HCT116 (cell line): ENCODE results near the gene TNFRSF14. TPM values are rescaled to one million over a fixed set of nuclear protein-coding genes. Genes with fewer than 3 reads are reported as not detected.

Source experiments
- ATAC-seq: fragments of 200-7000 bp; cut with Tn5 transposase; 2 replicates; pipeline ENCODE4 v1.9.1; 2020; ENCODE audit warnings: mild to moderate bottlenecking, moderate library complexity
- BruUV-seq: library from RNA; stranded (reverse); fragments of 400-500 nt; replicated peaks from 2 replicates; lab custom pipeline; 2021; lab: Mats Ljungman, UMichigan
- CTCF ChIA-PET: fragments of 300-600 bp; sonication (Branson Sonifier 250); formaldehyde crosslinking; loops from one replicate; lab custom pipeline; 2021; ENCODE audit warnings: antibody characterized with exemption; lab: Charles Lee
- POLR2A ChIA-PET: fragments of 300-600, 350-600 bp; sonication (Branson Sonifier 250); formaldehyde crosslinking; loops from one replicate; lab custom pipeline; 2021; ENCODE audit warnings: antibody characterized with exemption; lab: Charles Lee
- RAD21 ChIA-PET, 2 experiments: fragments of 300-600 bp; sonication (Branson Sonifier 250); formaldehyde crosslinking; loops; one replicate each; lab custom pipeline; 2023; ENCODE audit warnings: low total read pairs in 2 of 2; ENCODE audit not compliant: uncharacterized antibody in 2 of 2, unreplicated experiment in 2 of 2, low non-redundant PET in 1 of 2; lab: Charles Lee
- DNase-seq: peaks from one replicate; pipeline ENCODE4 v3.0.0-alpha.2; 2010; ENCODE audit warnings: low read depth, low spot score
- H2AFZ ChIP-seq: fragments of 200-600 bp; shearing (Covaris generic), sonication (generic); 2 replicates; pipeline ENCODE4 v1.6.1; 2017; ENCODE audit warnings: low read depth, mixed run types, mixed read lengths, antibody characterized with exemption, low read length; ENCODE audit not compliant: poor library complexity, severe bottlenecking
- H3K27ac ChIP-seq: 2 replicates; pipeline ENCODE4 v1.5.1; 2012; ENCODE audit warnings: low read depth, low read length
- H3K27me3 ChIP-seq: fragments of 200-600 bp; sonication (generic); 2 replicates; pipeline ENCODE4 v1.6.1; 2016; ENCODE audit warnings: mixed run types, low read length, mixed read lengths; ENCODE audit not compliant: insufficient read depth
- H3K36me3 ChIP-seq, 2 experiments: fragments of 200-500 bp in 1 of 2; fragments of 200-600 bp in 1 of 2; sonication (Bioruptor generic) in 1 of 2; sonication (generic) in 1 of 2; 2 replicates each; pipeline versions ENCODE4 v1.5.1 to v1.6.1; 2014 to 2016; ENCODE audit warnings: low read length in 2 of 2, inconsistent platforms in 1 of 2, mixed read lengths in 1 of 2, mixed run types in 1 of 2; ENCODE audit not compliant: insufficient read depth in 2 of 2, control insufficient read depth in 1 of 2
- H3K4me1 ChIP-seq, 2 experiments: fragments of 200-600 bp in 1 of 2; sonication (generic) in 1 of 2; 2 replicates each; pipeline versions ENCODE4 v1.5.1 to v1.6.1; 2012 to 2017; ENCODE audit warnings: low read length in 2 of 2, inconsistent platforms in 1 of 2, mild to moderate bottlenecking in 1 of 2, mixed read lengths in 1 of 2, mixed run types in 1 of 2, moderate library complexity in 1 of 2; ENCODE audit not compliant: insufficient read depth in 2 of 2, control insufficient read depth in 1 of 2
- H3K4me2 ChIP-seq: fragments of 200-600 bp; sonication (generic); 2 replicates; pipeline ENCODE4 v1.6.1; 2017; ENCODE audit warnings: mixed run types, low read length, mixed read lengths
- H3K4me3 ChIP-seq, 2 experiments: fragments of 200-600 bp in 1 of 2; sonication (generic) in 1 of 2; replicated peaks in 1 of 2; 2 replicates each; pipeline ENCODE4 v1.5.1; 2011 to 2016; ENCODE audit warnings: low read length in 2 of 2, control low read depth in 1 of 2, low read depth in 1 of 2, mild to moderate bottlenecking in 1 of 2, mixed read lengths in 1 of 2, mixed run types in 1 of 2
- H3K79me2 ChIP-seq: fragments of 200-600 bp; sonication (generic); 2 replicates; pipeline ENCODE4 v1.6.1; 2017; ENCODE audit warnings: mild to moderate bottlenecking, mixed run types, low read length, moderate library complexity, mixed read lengths; ENCODE audit not compliant: insufficient read depth
- H3K9ac ChIP-seq: fragments of 200-600 bp; sonication (generic); 2 replicates; pipeline ENCODE4 v1.6.1; 2016; ENCODE audit warnings: low read length, mixed read lengths
- H3K9me2 ChIP-seq: fragments of 200-600 bp; sonication (generic), shearing (Covaris generic); 2 replicates; pipeline ENCODE4 v1.6.1; 2017; ENCODE audit warnings: mixed run types, mild to moderate bottlenecking, moderate library complexity; ENCODE audit not compliant: insufficient read depth
- H3K9me3 ChIP-seq, 2 experiments: fragments of 200-500 bp in 1 of 2; fragments of 200-600 bp in 1 of 2; sonication (Bioruptor generic) in 1 of 2; sonication (generic) in 1 of 2; 2 replicates each; pipeline ENCODE4 v1.6.1; 2014 to 2017; ENCODE audit warnings: low read length in 2 of 2, mixed read lengths in 2 of 2, inconsistent platforms in 1 of 2, low read depth in 1 of 2, mild to moderate bottlenecking in 1 of 2, mixed run types in 1 of 2, moderate library complexity in 1 of 2; ENCODE audit not compliant: control insufficient read depth in 1 of 2, insufficient read depth in 1 of 2
- H4K20me1 ChIP-seq: fragments of 200-600 bp; sonication (generic), shearing (Covaris generic); 2 replicates; pipeline ENCODE4 v1.6.1; 2017; ENCODE audit warnings: mixed run types, mild to moderate bottlenecking, moderate library complexity; ENCODE audit not compliant: insufficient read depth
- CBX3 ChIP-seq: IDR thresholded peaks from 2 replicates; pipeline ENCODE4 v1.6.1; 2012; ENCODE audit warnings: low read depth
- CEBPB ChIP-seq: IDR thresholded peaks from 2 replicates; pipeline ENCODE4 v1.6.1; 2012; ENCODE audit warnings: low read depth
- CTCF ChIP-seq, 3 experiments: fragments of 200-600 bp in 1 of 3; sonication (generic) in 1 of 3; IDR thresholded peaks in 2 of 3; conservative IDR thresholded peaks in 1 of 3; 2 replicates each; pipeline ENCODE4 v1.5.1; 2012 to 2017; ENCODE audit warnings: low read depth in 2 of 3, low read length in 2 of 3, antibody characterized with exemption in 1 of 3, borderline replicate concordance in 1 of 3, control low read depth in 1 of 3, mild to moderate bottlenecking in 1 of 3, mixed read lengths in 1 of 3, mixed run types in 1 of 3, moderate library complexity in 1 of 3; ENCODE audit not compliant: insufficient read depth in 1 of 3
- EGR1 ChIP-seq: IDR thresholded peaks from 2 replicates; pipeline ENCODE4 v1.6.1; 2012; ENCODE audit warnings: low read depth
- EZH2 ChIP-seq: fragments of 200-600 bp; sonication (generic); IDR thresholded peaks from 2 replicates; pipeline ENCODE4 v1.6.1; 2017; ENCODE audit warnings: antibody characterized with exemption, mixed run types
- FOSL1 ChIP-seq: IDR thresholded peaks from 2 replicates; pipeline ENCODE4 v1.6.1; 2012; ENCODE audit warnings: low read depth
- JUND ChIP-seq: IDR thresholded peaks from 2 replicates; pipeline ENCODE4 v1.6.1; 2012
- MAX ChIP-seq: IDR thresholded peaks from 2 replicates; pipeline ENCODE4 v1.6.1; 2012
- POLR2A ChIP-seq: IDR thresholded peaks from 2 replicates; pipeline ENCODE4 v1.7.0; 2011; ENCODE audit warnings: borderline replicate concordance; ENCODE audit not compliant: insufficient read depth, insufficient read length; ENCODE audit errors: extremely low read depth
- REST ChIP-seq: IDR thresholded peaks from 2 replicates; pipeline ENCODE4 v1.6.1; 2012; ENCODE audit warnings: low read depth
- SIN3A ChIP-seq: IDR thresholded peaks from 2 replicates; pipeline ENCODE4 v1.6.1; 2012; ENCODE audit warnings: low read depth
- SP1 ChIP-seq: IDR thresholded peaks from 2 replicates; pipeline ENCODE4 v1.6.1; 2012; ENCODE audit warnings: low read depth
- TCF7L2 ChIP-seq: IDR thresholded peaks from 2 replicates; pipeline ENCODE4 v1.7.0; 2011; ENCODE audit warnings: borderline replicate concordance, inconsistent platforms; ENCODE audit not compliant: insufficient read depth, insufficient read length; ENCODE audit errors: extremely low read depth
- YY1 ChIP-seq: IDR thresholded peaks from 2 replicates; pipeline ENCODE4 v1.6.1; 2011; ENCODE audit warnings: low read length, low read depth, moderate library complexity, mild to moderate bottlenecking; ENCODE audit not compliant: insufficient replicate concordance; ENCODE audit errors: extremely low read depth
- intact Hi-C: fragments of 100-400 bp; cut with micrococcal nuclease; formaldehyde crosslinking; loops from 2 replicates; pipeline ENCODE4 v1.10.0; 2022
- total RNA-seq: library from RNA; stranded (reverse); gene quantifications from one replicate; pipeline ENCODE4 v1.2.1, GENCODE V29; 2021; ENCODE audit not compliant: unreplicated experiment

TNFRSF14 gene
- total RNA-seq, 1 experiment from 2014 or later: 0.66 TPM

GRCh38 chr1:2528966-2529783 lies 27.0 kb upstream of the TNFRSF14 start:
- DNase-seq: no peak
- Histone ChIP-seq H3K9me3 (no peaks in the 10 kb centered on the region), H3K9ac (no peak overlapping the region), H3K27me3 (no peaks in the 10 kb centered on the region), H3K36me3 (no peaks in the 10 kb centered on the region), H4K20me1 (peaks cover 8% of the 10 kb centered on the region; the same call in 1 of the 2 replicates), H3K4me3 (no peak overlapping the region), H3K79me2 (peaks cover 18% of the 10 kb centered on the region), H3K4me1 (peaks cover 17 to 34% of the 10 kb centered on the region in 2 experiments; a peak in 3 of 4 replicates), H3K27ac (no peak overlapping the region), H2AFZ (no peak overlapping the region), H3K9me2 (no peaks in the 10 kb centered on the region), H3K4me2 (no peak overlapping the region)
- ChIA-PET POLR2A (no interaction called here), CTCF (no interaction called here), RAD21 (no interaction called here)
- no peak for ATAC-seq
- TF ChIP-seq EGR1 (no peak), EZH2 (no peak), POLR2A (no peak), JUND (no peak), REST (no peak), CTCF (IDR thresholded peaks at IDR 0.05 in 2 of 3, conservative IDR thresholded peaks at IDR 0.05 in 1 of 3; ENCODE audit: borderline replicate concordance in 1 of 3, insufficient read depth in 1 of 3, low read depth in 2 of 3, low read length in 2 of 3) (no peak), MAX (no peak), SIN3A (no peak), FOSL1 (no peak), CEBPB (no peak), YY1 (no peak), SP1 (no peak), TCF7L2 (no peak), CBX3 (no peak)
- intact Hi-C loops: loop anchor here (5.0 kb wide), 1 partner anchor 117 kb away; the partner anchor contains the start of gene PEX10
- BruUV-seq: no TSS peak
